Islet of Langerhans (tissue), 1 donor: Measurements from ENCODE around the gene TPO.
"Not testable (repeated sequence)": the region's sequence is repeated elsewhere in the genome, so short reads cannot be mapped to it uniquely, and the experiment has no call there.

Experiments used
- FAIRE-seq: peaks from one replicate; lab custom pipeline; 2011; peaks lifted over from hg19 to GRCh38; lab: Jason Lieb, UNC

The TPO gene

DNA sequence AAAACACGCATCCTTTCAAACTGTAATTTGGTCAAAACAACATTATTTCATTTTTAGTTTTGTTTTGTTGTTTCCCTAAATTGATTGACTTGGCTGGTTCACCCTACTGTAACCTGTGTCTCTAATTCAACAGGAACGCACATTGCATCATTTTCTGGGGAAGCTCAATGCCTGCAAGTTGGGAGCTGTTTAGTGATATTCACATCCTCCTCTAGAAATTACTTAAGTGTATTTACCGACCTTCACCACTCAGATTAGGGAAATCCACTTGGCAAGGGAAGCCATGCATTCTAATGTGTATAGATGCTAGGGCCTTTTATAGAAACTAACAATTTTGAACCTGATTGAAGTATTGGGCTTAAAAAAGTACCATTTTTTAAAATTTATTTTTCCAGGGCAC is 7.3 kb upstream of the TPO start:
- no peak for FAIRE-seq

DNA sequence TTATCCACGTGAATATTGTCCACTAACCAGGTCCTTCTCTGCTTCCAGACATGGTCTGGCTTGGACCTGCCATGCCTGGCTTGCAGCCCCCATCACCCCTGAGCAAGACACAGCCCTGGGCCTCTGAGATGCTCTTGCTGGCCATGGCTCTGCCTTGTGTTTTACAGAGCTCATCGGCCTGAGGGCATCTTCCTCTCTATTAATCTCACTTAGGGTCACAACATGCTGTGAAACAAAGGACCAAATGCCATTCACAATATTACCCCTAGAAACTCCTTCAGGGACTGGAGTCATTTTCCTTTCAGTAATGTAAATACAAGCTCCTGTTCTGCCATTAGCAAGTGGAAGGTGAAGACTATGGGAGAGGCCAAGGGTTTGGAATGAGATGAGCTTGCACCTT is 6.8 kb upstream of the TPO start:
- no peak for FAIRE-seq

DNA sequence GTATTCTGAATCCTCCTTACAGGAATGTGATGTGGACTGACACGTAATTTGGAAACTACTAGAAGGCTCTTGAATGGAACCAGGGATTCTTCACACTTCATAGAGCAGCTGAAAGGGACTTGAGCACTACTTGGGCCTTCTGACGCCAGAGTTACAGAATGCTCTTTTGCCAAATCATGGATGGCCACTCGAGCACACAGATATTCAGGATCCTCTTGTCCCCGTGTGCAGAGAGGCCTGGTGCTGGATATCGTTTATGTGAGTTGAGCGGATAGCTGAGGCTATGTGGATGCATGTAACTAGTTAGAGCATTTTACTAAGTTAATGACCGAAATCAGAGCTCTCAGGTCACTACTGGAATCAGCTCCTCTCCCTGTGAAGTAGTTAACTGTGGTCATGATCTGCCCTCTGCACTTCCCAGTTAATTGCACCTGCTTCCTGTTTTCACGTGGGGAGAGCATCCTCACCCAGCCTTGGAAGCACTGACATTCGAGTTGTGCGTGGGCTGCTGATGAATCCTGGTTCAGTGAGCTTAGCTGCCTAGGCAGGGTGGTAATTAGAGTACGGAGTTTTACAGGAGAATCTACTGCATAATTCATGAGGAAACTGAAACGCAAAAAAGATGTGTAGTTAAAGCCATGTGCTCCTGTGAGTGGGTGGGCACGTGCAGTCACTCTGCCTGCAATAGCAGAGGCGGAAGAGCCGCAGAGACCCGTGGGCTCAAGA is 5.2 kb upstream of the TPO start:
- FAIRE-seq, result no peak

DNA sequence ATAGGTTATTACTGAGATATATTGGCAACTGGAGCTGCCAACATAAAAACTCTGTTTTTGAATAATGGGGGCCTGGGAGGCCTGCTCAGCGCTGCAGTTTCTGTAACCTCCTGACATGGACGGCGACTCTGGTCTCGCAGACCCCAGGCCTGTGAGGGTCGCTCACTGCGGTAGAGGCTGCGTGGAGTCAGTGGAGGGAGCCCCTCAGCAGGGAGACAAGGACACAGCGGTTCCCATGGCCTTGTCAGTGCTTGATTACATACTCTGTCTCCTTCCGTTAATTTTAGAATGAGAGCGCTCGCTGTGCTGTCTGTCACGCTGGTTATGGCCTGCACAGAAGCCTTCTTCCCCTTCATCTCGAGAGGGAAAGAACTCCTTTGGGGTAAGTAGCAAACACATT is 858 bp downstream of the TPO start:
- no peak for FAIRE-seq

DNA sequence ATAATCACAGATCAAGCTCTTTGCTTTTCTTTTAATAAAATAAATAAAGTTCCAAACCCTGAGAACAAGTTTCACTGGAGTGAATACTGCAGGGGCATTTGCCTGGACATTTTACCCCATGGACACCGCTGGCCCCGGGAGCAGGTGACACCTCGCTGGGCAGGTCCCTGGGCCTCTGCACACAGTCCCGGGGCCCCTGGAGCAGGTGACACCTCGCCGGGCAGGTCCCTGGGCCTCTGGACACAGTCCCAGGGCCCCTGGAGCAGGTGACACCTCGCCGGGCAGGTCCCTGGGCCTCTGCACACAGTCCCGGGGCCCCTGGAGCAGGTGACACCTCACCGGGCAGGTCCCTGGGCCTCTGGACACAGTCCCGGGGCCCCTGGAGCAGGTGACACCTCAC is 1.6 kb downstream of the TPO start:
- FAIRE-seq, result not testable (repeated sequence)

DNA sequence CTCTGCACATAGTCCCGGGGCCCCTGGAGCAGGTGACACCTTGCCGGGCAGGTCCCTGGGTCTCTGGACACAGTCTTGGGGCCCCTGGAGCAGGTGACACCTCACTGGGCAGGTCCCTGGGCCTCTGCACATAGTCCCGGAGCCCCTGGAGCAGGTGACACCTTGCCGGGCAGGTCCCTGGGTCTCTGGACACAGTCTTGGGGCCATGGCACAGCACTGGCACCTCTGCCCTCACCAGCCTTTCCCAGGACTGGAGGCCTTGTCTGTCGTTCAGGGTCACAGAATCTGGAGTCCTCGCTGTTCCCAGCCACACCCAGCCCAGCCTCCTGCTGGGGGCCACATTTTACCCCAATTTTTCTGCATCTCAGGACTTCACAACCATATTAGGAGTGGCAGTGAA is 2.2 kb downstream of the TPO start:
- FAIRE-seq, result no peak

DNA sequence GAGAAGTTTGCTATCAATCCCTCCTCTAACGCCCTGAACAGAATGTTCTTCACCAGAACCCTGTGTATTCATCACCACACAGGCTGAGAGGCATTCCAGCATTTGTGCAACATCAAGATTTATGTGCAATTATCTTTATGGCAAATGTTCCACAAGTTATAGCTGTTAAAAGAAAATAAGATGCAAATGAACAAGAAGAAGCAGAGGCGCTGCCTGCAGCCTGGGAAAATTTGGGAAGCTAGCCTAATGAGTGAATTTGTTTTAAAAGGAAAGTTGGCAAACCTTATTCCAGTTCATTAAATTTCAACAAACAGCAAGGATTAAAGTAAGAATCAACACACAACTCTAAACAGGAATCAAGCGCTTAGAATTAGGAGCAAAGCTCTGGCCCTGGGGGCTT is 5.3 kb downstream of the TPO start:
- no peak for FAIRE-seq

DNA sequence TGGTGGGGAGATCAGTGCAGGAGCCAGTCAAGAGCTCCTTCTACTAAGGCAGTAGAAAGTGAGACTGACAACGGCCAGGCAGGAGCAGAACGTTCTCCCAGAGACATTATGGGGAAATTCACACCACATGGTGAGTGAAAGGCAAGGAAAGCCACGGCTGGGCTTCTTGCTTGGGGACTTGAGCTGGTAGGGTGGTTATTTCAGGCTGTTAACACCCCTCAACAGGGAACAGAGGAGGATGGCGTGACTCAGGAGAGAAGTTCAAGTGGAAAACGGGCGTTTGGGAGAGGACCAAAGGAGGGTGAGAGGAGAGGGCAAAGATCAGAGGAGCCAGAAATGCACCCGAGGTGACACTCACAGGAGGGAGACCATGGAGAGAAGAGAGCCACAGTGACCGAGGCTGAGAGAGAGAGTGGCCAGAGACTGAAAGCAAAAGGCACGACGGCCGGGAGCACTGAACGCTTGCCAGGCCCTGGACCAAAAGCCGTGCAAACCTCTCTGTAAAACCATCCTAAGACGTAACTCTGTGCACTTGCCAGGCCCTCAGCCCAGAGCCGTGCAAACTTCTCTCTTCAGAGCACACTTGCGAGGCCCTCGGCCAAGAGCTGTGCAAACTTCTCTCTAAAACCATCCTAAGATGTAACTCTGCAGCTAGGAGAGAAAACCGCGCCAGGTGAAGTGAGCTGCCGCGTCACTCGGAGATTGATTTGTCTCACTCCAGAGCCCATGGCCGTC is 7.7 kb downstream of the TPO start:
- FAIRE-seq, result no peak

DNA sequence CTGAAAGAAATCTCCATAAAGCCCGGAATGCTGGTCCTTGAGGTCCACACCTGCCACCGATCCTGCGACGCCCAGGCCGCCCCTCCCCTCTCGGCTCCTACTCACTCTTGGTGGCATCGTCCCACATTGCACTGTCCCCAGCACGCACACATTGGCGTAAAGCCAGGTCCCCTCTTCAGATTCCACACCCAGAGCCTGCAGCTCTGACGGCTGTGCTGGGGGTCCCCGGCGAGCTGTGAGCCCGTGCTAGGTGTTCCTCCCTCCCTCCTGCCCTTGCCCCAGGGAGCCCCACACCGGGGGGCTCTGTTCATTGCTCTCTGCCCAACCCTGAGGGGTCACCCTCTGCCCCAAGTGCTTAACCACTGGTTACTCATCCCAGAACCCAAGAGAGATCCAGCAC is 8.5 kb downstream of the TPO start:
- no peak for FAIRE-seq

DNA sequence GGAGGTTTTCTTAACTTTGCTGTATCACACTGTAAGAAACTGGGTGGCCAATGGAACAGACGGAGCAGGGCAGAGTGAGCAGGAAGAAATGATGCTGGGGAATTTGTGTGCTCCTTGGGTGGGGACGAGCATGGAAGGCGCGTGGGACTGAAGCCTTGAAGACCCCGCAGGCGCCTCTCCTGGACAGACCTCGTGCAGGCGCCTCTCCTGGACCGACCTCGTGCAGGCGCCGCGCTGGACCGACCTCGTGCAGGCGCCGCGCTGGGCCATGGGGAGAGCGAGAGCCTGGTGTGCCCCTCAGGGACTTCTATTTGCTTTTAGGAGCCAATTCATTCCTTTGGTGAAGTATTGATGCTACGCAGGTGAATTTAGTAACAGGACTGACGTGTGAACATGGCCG is 8.9 kb downstream of the TPO start:
- no peak for FAIRE-seq

DNA sequence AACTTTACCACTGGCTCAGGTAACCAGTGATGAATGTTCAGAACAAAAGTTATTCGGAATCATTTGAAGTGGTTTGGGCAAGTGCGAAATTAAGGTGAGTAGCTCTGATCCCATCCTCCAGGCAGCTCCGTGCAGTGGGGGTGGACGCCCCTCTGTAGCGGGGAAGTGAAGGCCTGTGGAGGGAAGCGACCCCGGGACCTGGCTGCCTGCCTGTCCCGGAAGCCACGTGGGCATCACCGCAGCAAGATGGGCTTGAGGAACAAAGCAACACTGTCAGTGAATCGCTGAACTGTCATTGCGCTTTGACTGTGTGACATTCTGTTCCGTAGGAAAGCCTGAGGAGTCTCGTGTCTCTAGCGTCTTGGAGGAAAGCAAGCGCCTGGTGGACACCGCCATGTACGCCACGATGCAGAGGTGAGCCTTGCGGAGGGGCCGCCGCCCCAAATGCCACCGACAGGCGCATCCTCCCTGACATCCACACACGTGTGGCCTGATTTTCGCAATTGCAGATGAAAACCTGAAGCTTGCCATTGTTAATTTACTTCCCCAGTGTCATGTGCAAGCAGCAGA is 9.5 kb downstream of the TPO start:
- FAIRE-seq, result no peak

DNA sequence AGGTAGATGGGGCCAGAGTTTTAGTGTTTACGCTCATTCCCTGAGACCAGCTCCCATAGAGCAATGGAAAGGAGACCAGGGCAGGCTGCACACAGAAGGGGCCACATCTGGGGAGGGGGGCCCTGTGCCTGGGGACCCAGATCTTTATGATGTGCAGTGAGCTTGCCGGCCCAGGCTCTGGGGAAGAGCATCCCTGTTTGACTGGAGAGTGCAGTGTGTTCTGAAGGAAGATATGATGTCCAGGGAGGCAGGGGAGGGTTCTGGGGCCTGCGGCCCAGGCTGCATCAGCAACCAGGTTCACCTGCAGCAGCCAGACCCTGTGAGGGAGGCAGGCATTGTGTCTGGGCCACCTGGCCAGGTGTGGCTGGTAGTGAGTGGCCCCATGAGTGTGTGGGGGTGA is 13.8 kb downstream of the TPO start:
- no peak for FAIRE-seq

DNA sequence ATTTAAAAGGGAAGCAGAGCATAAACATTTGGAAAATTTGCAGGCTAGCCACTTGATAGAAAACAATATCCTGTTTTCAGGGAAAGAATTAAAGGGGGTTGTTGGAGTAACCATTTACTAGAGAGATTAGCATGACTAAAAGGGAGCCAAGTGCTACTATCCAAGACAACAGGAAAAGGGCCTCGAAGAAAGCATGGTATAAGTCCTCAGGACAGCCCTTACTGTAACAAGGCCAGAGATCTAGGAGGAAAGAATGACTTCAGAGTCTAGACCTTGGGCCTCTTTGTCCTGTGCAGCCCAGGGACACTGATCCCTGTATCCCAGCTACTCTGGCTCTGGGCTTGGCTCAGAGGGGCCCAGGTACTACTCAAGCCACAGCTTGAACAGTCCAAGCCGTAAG is 16.6 kb downstream of the TPO start:
- no peak for FAIRE-seq

DNA sequence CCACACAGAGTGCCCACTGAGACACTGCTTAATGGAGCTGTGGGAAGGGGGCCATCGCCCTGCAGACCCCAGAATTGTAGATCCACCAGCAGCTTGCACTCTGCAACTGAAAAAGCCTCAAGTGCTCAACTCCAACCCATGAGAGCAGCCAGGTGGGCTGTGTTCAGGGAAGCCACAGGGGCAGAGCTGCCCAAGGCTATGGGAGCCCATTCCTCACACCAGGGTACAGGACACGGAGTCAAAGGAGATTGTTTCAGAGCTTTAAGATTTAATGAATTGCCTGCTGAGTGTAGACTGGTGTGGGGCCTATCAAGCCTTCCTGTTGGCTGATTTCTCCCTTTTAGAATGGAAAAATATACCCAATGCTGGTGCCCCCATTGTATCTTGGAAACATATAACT is 17.2 kb downstream of the TPO start:
- FAIRE-seq, result no peak

DNA sequence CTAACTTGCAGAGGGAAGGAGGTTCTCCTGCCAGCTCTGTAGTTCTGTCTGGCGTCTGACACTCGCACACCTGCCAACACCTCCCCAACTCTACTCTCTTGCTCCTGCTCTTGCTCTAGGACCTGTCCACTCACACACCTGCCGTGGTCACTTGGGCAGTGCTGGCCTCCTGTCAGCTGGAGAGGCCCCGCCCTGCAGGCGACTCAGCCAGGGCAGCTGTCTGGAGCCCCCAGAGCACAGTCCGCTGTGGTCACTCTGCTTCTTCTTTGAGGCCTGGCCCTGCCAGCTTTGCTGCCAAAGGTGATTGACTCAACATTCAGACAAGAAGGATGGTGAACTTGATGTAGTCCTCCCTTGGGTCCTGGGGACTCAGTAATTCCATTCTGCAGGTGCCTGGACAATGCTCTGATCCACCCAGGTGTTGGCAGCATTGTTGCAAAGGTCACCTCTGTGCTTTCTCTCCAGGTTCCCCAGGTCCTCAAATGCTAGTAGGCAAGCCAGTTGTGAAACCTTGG is 18.7 kb downstream of the TPO start:
- FAIRE-seq, result no peak

DNA sequence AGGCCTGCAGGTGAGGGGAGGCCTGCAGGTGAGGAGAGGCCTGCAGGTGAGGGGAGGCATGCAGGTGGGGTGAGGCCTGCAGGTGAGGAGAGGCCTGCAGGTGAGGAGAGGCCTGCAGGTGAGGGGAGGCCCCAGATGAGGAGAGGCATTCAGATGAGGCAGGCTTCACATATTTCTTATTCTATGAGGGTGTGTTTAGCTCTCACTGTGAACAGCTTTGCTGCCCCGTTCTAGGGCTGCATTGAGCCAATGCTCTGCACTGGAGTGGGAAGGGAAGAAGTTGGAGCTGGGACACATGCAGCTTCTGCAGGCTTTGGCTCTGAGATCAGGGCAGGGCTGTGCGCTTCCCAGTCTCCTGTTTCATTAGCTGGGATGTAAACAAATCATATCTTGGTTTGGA is 19.5 kb downstream of the TPO start:
- no peak for FAIRE-seq

DNA sequence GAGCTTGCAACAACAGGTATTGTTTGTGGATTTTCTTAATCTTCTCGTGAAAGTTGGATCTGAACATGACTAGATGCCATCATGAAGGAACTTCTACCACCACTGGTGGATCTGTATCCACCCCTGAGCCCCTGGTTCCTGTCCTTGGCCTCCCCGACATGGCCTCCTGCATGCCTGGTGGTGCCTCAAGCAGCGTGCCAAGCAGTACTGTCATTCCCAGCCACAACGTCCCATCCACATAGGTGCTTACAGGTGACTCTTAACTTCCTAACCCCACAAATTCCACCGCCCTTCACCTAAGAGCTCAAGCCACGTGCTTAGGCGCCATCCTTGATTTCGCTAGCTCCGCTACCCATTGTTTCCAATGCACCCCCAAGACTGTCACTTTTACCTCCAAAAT is 23.1 kb downstream of the TPO start:
- no peak for FAIRE-seq

DNA sequence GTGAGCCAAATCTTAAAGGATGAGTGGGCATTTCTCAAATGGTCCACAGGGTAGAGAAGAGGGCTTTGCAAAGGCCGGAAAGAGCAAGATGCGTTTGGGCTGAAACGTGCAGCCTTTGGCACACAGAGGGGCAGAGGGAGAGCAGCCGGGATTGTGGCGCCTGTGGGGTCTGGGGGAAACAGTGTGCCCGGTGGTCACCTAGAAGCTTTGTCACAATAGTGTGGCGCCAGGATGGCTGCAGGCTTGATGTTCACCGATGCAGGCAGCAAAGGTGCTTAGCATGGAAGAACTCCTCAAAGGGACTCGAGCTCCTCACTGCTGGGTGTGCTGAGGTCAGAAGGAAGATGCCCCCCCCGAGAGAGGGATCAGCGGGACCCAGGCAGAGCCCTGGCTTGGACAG is 23.8 kb downstream of the TPO start:
- no peak for FAIRE-seq

DNA sequence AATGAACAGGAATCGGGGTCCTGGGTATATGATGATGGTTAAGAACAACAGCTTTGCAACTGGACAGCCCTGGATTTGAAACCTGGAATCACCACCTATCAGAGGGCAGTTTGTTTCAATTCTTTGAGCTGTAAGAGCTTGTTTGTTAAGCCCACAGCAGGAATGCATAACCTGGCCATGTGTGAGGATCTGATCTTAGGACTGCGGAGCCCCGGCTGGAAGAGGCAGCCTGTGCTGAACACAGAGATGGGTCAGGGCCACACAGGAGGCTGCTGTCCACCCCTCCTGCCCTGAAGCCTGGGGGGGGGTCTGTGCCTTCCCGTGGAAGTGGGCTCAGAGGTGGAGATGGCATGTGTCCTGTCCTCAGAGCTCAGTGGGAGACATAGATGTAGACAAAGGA is 24.3 kb downstream of the TPO start:
- FAIRE-seq, result no peak

DNA sequence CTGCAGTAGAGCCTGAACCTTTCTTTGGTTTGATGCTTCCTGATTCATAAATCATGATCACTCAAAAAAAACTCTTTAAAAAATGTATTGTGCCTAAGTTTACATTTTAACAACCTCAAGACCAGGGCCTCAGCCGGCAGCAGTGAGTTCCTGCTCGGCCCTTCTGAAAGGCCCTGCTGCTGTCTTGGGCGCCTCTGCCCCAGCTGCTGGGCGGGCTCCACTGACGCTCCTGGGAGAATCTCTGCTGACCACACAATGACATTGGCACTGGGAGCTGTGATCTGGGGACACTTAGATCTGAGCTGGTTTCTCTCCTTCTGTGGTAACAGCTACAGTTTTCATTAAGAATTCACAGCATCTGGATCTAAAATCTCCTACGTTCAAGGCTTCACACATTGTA is 25.7 kb downstream of the TPO start:
- no peak for FAIRE-seq

DNA sequence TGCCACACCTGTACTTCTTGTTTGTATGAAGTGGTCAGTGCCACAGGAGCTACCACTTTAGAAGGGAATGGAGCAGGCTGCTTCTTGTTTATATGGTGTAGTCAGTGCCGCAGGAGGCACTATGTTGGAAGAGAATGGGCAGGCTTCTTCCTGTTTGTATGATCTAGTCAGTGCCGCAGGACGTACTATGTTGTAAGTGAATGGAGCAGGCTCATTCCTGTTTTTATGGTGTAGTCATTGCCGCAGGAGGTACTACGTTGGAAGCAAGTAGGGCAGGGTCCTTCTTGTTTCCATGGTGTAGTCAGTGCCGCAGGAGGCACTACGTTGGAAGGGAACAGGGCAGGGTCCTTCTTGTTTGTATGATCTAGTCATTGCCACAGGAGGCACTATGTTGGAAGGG is 27.3 kb downstream of the TPO start:
- FAIRE-seq, result no peak

DNA sequence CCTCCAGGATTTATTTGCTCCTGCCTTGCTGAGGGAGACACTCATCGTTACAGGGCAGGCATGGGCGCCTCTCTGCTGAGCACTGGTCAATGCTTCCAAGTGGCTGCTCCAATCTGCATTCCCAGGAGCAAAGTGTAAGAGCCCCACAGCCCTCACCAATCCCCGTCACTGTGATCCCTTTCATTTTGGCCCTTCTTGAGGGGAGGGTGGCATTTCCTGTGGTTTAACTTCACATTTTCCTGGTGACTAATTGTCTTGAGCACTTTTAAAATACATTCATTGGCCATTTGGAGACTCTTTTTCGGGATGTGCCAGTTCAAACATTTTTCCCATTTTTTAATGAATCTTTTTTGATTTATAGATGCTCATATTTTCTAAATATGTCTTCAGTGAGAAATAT is 33.0 kb downstream of the TPO start:
- no peak for FAIRE-seq

DNA sequence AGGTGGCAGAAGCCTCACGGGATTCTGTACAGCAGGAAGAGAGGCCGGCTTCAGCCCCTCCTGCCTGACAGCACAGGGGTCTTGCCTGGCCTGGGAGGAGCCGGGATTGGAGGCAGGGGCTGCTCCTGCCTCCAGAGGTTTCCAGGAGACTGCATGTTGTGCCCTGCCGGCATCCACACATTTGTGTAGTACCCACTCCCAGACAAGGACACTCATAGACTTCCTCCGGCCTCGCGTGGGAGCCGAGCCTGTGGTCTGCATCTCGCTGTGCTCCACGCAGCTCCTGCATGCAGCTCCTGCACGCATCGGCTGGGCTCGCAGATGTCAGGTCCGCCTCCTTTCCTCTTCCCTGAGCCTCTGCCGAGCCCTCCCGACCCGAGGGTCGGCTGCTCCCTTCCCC is 34.7 kb downstream of the TPO start:
- FAIRE-seq, result no peak

DNA sequence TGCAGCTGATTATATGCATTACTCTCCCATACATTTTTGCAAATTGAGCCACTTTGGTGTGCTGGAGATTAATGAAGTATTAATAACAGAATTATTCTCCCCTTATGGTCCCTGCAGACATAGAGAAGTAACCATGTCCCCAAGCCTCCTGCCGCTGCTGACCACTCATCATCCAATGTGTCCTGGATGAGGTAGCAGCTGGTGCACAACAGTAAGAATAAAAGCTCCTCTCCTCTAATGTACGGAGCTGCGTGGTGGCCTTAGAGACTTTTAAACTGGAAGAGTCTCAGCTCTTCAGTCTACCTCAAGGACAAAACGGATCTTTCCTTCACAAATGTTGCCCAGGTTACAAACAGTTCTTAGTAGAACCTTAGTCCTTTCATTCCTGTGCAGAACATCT is 37.7 kb downstream of the TPO start:
- no peak for FAIRE-seq
